Urinary bladder (tissue), 2 donors: ENCODE data around the gene TAS2R31. TPM values are rescaled to one million over a fixed set of nuclear protein-coding genes. Genes with fewer than 3 reads are reported as not detected.

Experiments used
- polyA plus RNA-seq: library from polyadenylated mRNA; stranded (reverse); fragments of 200-250 nt; gene quantifications from one replicate; pipeline ENCODE4 v1.2.3, GENCODE V29; 2013
- total RNA-seq: library from RNA; depleted of rRNA; stranded (reverse); fragments of >200 nt; gene quantifications from one replicate; pipeline ENCODE4 v1.2.3, GENCODE V29; 2014
- donor health status: healthy.

The TAS2R31 gene
- total and polyA plus RNA-seq, 2 donors = 0.15 to 27.1 TPM

Other genes starting within 250 kb of the TAS2R31 start
- gene TAS2R7, start 228.8 kb downstream of the TAS2R31 start, total RNA-seq = not detected
- not detected for gene TAS2R7, start 228.8 kb downstream of the TAS2R31 start, polyA plus RNA-seq
- gene TAS2R8, start 224.1 kb downstream of the TAS2R31 start, total RNA-seq = 0.58 TPM
- gene TAS2R8, start 224.1 kb downstream of the TAS2R31 start, polyA plus RNA-seq = not detected
- 0.37 TPM for gene TAS2R9, start 221.2 kb downstream of the TAS2R31 start, total RNA-seq
- not detected for gene TAS2R9, start 221.2 kb downstream of the TAS2R31 start, polyA plus RNA-seq
- gene TAS2R10, start 205.0 kb downstream of the TAS2R31 start, total RNA-seq = 7.8 TPM
- gene TAS2R10, start 205.0 kb downstream of the TAS2R31 start, polyA plus RNA-seq = not detected
- gene PRR4, start 181.9 kb downstream of the TAS2R31 start, total RNA-seq = 4.4 TPM
- 2.0 TPM for gene PRR4, start 181.9 kb downstream of the TAS2R31 start, polyA plus RNA-seq
- gene PRH1, start 147.2 kb downstream of the TAS2R31 start, total RNA-seq = 103 TPM
- gene PRH1, start 147.2 kb downstream of the TAS2R31 start, polyA plus RNA-seq = 4.5 TPM
- gene TAS2R13, start 121.8 kb downstream of the TAS2R31 start, total RNA-seq = 14.3 TPM
- not detected for gene TAS2R13, start 121.8 kb downstream of the TAS2R31 start, polyA plus RNA-seq
- not detected for gene PRH2, start 102.2 kb downstream of the TAS2R31 start, total RNA-seq
- not detected for gene PRH2, start 102.2 kb downstream of the TAS2R31 start, polyA plus RNA-seq
- 20.3 TPM for gene TAS2R14, start 92.1 kb downstream of the TAS2R31 start, total RNA-seq
- gene TAS2R14, start 92.1 kb downstream of the TAS2R31 start, polyA plus RNA-seq = 1.2 TPM
- gene TAS2R50, start 44.5 kb downstream of the TAS2R31 start, total RNA-seq = 20.0 TPM
- gene TAS2R50, start 44.5 kb downstream of the TAS2R31 start, polyA plus RNA-seq = not detected
- 23.7 TPM for gene TAS2R20, start 33.1 kb downstream of the TAS2R31 start, total RNA-seq
- gene TAS2R20, start 33.1 kb downstream of the TAS2R31 start, polyA plus RNA-seq = 0.22 TPM
- gene TAS2R19, start 8.8 kb downstream of the TAS2R31 start, total RNA-seq = 24.5 TPM
- gene TAS2R19, start 8.8 kb downstream of the TAS2R31 start, polyA plus RNA-seq = 0.24 TPM
- gene TAS2R46, start 30.9 kb upstream of the TAS2R31 start, total RNA-seq = 11.7 TPM
- not detected for gene TAS2R46, start 30.9 kb upstream of the TAS2R31 start, polyA plus RNA-seq
- gene TAS2R43, start 60.9 kb upstream of the TAS2R31 start, total RNA-seq = 23.7 TPM
- not detected for gene TAS2R43, start 60.9 kb upstream of the TAS2R31 start, polyA plus RNA-seq
- gene TAS2R30, start 103.2 kb upstream of the TAS2R31 start, total RNA-seq = 42.9 TPM
- gene TAS2R30, start 103.2 kb upstream of the TAS2R31 start, polyA plus RNA-seq = not detected
- gene SMIM10L1, start 139.8 kb upstream of the TAS2R31 start, total RNA-seq = 10.8 TPM
- gene SMIM10L1, start 139.8 kb upstream of the TAS2R31 start, polyA plus RNA-seq = 12.8 TPM
- not detected for gene TAS2R42, start 155.5 kb upstream of the TAS2R31 start, total RNA-seq
- not detected for gene TAS2R42, start 155.5 kb upstream of the TAS2R31 start, polyA plus RNA-seq
- gene PRB3, start 238.3 kb upstream of the TAS2R31 start, total RNA-seq = not detected
- gene PRB3, start 238.3 kb upstream of the TAS2R31 start, polyA plus RNA-seq = not detected